GM19452 (cell line): ENCODE data around the gene PSORS1C2.

Source experiments
- ATAC-seq: cut with Tn5 transposase; IDR thresholded peaks from one replicate; pipeline ENCODE4 v1.9.1; 2021; ENCODE audit not compliant: unreplicated experiment

PSORS1C2 gene

GRCh38 chr6:31142361-31142761 lies 3.5 kb upstream of the PSORS1C2 start:
- ATAC-seq, result no peak

- ATAC-seq, result no peak
These were observed 1.8 kb upstream of the PSORS1C2 start for GRCh38 chr6:31140643-31141042.

- no peak for ATAC-seq
These were observed 733 bp upstream of the PSORS1C2 start for GRCh38 chr6:31139599-31139998.

GRCh38 chr6:31135710-31136109 lies 3.2 kb downstream of the PSORS1C2 start:
- ATAC-seq, result no peak

GRCh38 chr6:31132806-31133205 lies 6.1 kb downstream of the PSORS1C2 start:
- no peak for ATAC-seq

- ATAC-seq, result no peak
These were observed 7.3 kb downstream of the PSORS1C2 start for GRCh38 chr6:31131595-31131994.

DNA sequence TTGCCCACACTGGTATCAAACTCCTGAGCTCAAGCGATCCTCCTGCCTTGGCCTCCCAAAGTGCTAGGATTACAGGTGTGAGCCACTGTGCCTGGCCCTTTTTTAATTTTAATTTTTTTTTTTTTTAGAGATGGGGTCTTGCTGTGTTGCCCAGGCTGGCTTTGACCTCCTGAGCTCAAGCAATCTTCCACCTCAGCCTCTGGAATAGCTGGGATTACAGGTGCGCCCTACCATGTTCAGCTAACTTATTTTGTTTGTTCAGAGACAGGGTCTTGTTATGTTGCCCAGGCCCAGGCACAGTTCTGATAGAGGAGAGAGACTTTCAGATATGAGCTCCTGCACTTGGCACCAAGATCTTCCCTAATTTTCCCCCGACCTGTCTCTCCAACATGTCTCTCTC lies 8.1 kb downstream of the PSORS1C2 start:
- no peak for ATAC-seq

- ATAC-seq, result no peak
These were observed 9.7 kb downstream of the PSORS1C2 start for GRCh38 chr6:31129130-31129529.

GRCh38 chr6:31128093-31128676 lies 10.7 kb downstream of the PSORS1C2 start:
- no peak for ATAC-seq

- no peak for ATAC-seq
These were observed 12.3 kb downstream of the PSORS1C2 start for GRCh38 chr6:31126396-31127175.

GRCh38 chr6:31125586-31126363 lies 13.1 kb downstream of the PSORS1C2 start:
- no peak for ATAC-seq

- no peak for ATAC-seq
These were observed 13.7 kb downstream of the PSORS1C2 start for GRCh38 chr6:31125162-31125561.

DNA sequence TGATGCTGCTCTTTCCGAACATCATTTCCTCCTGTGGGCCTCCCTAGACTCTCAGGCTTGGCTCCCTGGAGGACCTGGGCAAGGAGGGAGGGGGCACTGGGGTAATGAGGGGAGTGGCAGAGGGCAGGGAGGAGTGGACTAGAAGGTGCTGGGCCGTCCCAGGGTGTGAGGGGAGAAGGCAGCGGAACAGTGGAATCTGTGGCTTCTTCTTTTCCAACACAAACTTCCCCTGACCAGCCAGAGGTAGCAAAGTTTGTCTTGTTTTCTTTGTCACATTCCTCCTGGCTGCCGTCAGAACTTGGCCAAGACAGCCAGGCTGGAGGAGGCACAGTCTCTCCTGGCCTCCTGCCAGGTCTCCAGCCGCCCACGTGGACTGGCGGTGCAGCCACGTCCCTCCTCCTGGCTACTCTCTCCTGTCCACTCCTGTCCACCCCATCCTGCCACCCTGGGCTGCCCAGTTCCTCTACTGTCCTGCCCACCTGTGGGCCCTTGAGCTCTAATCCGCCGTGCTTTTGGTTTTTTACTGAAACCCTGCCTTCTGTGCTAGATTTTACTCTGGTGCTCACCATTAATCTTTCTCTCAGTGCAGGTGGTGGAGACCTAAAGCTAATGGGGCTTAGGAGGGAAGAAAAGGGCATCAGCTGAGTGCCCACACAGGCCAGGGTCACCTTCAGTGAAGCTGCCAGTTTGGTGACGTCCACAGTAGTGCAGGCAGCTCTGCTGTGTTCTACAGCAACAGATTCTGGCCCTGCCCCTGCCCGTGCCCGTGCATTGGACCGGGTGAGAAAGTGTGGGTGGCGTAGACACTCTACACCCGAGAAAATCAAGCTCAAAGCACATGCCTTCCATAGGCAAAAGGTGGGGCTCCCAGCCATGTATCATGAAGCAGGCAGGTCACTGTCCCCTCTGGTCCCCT lies 15.8 kb downstream of the PSORS1C2 start:
- ATAC-seq, result no peak

DNA sequence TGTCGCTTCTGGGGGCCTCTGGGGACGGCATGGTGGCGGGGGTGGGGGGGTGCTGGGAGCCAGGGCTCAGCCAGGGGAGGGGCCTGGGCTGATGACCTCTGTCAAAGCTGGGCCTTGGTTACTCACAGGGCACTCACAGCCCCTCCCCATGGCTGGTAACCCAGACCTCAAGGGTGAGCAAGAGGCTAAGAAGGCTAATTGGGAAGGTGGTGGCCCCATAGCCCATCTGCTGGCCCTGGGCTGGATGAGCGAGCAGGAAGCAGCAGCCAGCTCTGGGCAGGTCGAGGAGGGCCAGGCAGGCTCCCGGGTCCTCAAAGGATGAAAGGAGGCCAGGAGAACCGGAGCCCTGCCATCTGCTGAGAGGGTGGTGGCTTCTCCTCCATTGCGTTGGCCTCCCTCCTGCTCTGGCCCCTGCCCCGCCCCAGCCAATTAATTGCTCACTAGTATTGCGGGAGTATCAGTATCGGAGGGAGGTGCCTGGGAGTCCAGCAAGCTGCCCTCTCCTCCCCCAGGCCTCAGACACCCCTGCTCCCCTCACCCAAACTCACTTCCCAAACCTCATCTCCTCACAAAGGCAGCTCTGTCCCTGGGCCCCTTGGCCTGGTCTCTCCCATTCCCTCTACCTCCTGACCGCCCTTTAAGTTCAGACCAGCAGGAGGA lies 17.6 kb downstream of the PSORS1C2 start:
- no peak for ATAC-seq

- no peak for ATAC-seq
These were observed 18.5 kb downstream of the PSORS1C2 start, which contains the start of gene CDSN for GRCh38 chr6:31120151-31120915. Gene CDSN, minus strand, starts transcription at chr6:31120446. Its CDS starts 27 bp downstream, at chr6:31120419.

DNA sequence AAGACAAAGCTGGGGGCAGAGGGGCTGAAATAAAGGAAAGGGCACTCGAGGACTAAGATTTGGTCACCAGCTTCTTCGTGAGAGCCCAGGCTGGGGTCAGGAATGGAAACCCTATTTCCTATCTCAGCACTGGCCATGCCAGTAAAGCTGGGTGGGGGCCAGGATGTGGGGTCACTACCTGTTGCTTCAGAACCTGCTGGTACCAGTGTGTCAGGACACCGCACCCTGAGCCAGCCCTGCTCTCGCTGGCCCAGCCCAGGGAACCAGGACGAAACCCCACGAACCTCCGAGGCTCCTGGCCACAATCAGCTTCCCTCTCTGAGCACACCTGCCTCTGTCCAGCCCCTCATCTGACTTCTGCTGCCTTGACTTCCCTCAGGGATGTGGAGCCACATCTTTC lies 20.7 kb downstream of the PSORS1C2 start:
- ATAC-seq, result no peak

DNA sequence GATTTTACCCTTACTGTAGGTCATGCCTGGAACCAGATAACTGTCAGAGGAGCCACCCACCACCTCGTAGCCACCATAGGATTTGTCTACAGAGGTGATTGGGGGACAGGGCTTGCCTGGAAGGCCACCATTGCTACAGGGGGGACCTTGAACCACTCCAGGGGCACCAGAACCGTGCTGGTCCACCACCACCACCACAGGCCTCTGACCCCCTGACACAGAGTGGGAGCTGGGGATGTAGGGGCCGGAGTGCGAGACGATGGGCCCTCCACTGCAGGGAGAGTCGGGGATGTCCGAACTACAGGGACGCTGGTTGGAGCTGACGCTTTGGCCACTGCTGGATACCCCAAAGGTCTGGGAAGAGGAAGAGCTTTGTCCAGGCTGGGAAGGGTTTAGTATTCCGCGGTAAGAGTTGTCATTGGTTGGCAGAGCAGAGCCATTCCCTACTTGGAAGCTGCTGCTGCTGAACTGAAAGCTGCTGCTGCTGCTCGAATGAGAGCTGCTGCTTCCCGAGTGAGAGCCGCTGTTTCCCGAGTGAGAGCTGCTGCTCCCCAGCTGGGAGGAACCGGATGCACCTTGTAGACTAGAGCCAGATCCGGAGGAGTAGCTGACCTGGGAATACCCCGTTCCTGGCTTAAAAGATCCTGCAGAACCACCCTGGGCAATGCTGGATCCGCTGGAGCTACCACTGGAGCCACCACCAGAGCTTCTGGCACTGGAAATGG lies 22.0 kb downstream of the PSORS1C2 start:
- no peak for ATAC-seq

- no peak for ATAC-seq
These were observed 22.8 kb downstream of the PSORS1C2 start for GRCh38 chr6:31115941-31116560.
